IMR-90 (cell line): Measurements from ENCODE around the gene ZNF746. TPM values are rescaled to one million over a fixed set of nuclear protein-coding genes. Genes with fewer than 3 reads are reported as not detected.

Source experiments
- ATAC-seq: fragments of 200-7000 bp; cut with Tn5 transposase; 2 replicates; pipeline ENCODE4 v1.9.1; 2020; ENCODE audit warnings: low read depth, mild to moderate bottlenecking, moderate library complexity
- BruUV-seq: library from RNA; stranded (reverse); fragments of 400-500 nt; replicated peaks from 2 replicates; lab custom pipeline; 2021; lab: Mats Ljungman, UMichigan
- CTCF ChIA-PET: fragments of 300-600 bp; formaldehyde crosslinking; extraction: SDS; loops from one replicate; lab custom pipeline; 2021; ENCODE audit warnings: antibody characterized with exemption; lab: Yijun Ruan, JAX
- POLR2A ChIA-PET: fragments of 300-600 bp; sonication (Branson Sonifier 250); formaldehyde crosslinking; loops from one replicate; lab custom pipeline; 2022; ENCODE audit warnings: antibody characterized with exemption; ENCODE audit not compliant: unreplicated experiment; lab: Charles Lee
- DNase-seq: peaks from one replicate; pipeline ENCODE4 v3.0.0; 2013
- H2AFZ ChIP-seq: replicated peaks from 2 replicates; pipeline ENCODE3; 2013; ENCODE audit warnings: low read length, mild to moderate bottlenecking; ENCODE audit not compliant: poor library complexity
- H2AK5ac ChIP-seq: 2 replicates; pipeline ENCODE4 v1.6.1; 2013; ENCODE audit warnings: low read depth, low read length, inconsistent platforms
- H2AK9ac ChIP-seq: replicated peaks from 2 replicates; pipeline ENCODE3; 2013; ENCODE audit warnings: mild to moderate bottlenecking, low read depth, low read length, moderate library complexity; ENCODE audit not compliant: poor library complexity
- H2BK120ac ChIP-seq: 2 replicates; pipeline ENCODE4 v1.6.1; 2013; ENCODE audit warnings: low read depth, low read length, inconsistent platforms
- H2BK15ac ChIP-seq: 3 replicates; pipeline ENCODE4 v1.6.1; 2013; ENCODE audit warnings: low read depth, low read length, inconsistent platforms
- H2BK20ac ChIP-seq: 2 replicates; pipeline ENCODE4 v1.6.1; 2013; ENCODE audit warnings: low read depth, mild to moderate bottlenecking, inconsistent platforms, low read length, moderate library complexity
- H2BK5ac ChIP-seq: 2 replicates; pipeline ENCODE4 v1.6.1; 2013; ENCODE audit warnings: mild to moderate bottlenecking, low read depth, low read length, inconsistent platforms; ENCODE audit not compliant: poor library complexity, severe bottlenecking
- H3K14ac ChIP-seq: replicated peaks from 2 replicates; pipeline ENCODE4 v1.6.1; 2013; ENCODE audit warnings: low read depth, low read length, inconsistent platforms
- H3K18ac ChIP-seq: 2 replicates; pipeline ENCODE4 v1.6.1; 2013; ENCODE audit warnings: low read depth, low read length, control low read depth
- H3K23ac ChIP-seq: 2 replicates; pipeline ENCODE4 v1.6.1; 2013; ENCODE audit warnings: low read depth, low read length, inconsistent platforms
- H3K27ac ChIP-seq: 2 replicates; pipeline ENCODE4 v1.5.1; 2013; ENCODE audit warnings: mild to moderate bottlenecking, control low read depth, low read length; ENCODE audit not compliant: insufficient read depth
- H3K27me3 ChIP-seq: 2 replicates; pipeline ENCODE4 v1.6.1; 2013; ENCODE audit warnings: low read length; ENCODE audit not compliant: control insufficient read depth, insufficient read depth
- H3K36me3 ChIP-seq: 2 replicates; pipeline ENCODE4 v1.6.1; 2013; ENCODE audit warnings: low read length, mixed read lengths; ENCODE audit not compliant: control insufficient read depth, insufficient read depth
- H3K4ac ChIP-seq: 2 replicates; pipeline ENCODE4 v1.6.1; 2013; ENCODE audit warnings: low read depth, low read length, inconsistent platforms
- H3K4me1 ChIP-seq: 2 replicates; pipeline ENCODE4 v1.6.1; 2013; ENCODE audit warnings: low read length, mixed read lengths; ENCODE audit not compliant: control insufficient read depth, insufficient read depth
- H3K4me2 ChIP-seq: 2 replicates; pipeline ENCODE4 v1.6.1; 2013; ENCODE audit warnings: low read depth, mild to moderate bottlenecking, control low read depth, low read length, moderate library complexity
- H3K4me3 ChIP-seq: 2 replicates; pipeline ENCODE4 v1.5.1; 2013; ENCODE audit warnings: low read depth, mild to moderate bottlenecking, control low read depth, low read length, moderate library complexity; ENCODE audit not compliant: insufficient read depth
- H3K56ac ChIP-seq: 2 replicates; pipeline ENCODE4 v1.6.1; 2013; ENCODE audit warnings: low read length, inconsistent platforms; ENCODE audit not compliant: insufficient read depth; ENCODE audit errors: extremely low read depth
- H3K79me1 ChIP-seq, 2 experiments: 2 replicates each; pipeline ENCODE4 v1.6.1; 2013; ENCODE audit warnings: low read length in 2 of 2, inconsistent platforms in 1 of 2, low read depth in 1 of 2
- H3K9ac ChIP-seq: 2 replicates; pipeline ENCODE4 v1.6.1; 2013; ENCODE audit warnings: low read depth, low read length, control low read depth
- H3K9me1 ChIP-seq: 2 replicates; pipeline ENCODE4 v1.6.1; 2013; ENCODE audit warnings: low read length, inconsistent platforms; ENCODE audit not compliant: insufficient read depth
- H3K9me3 ChIP-seq: 2 replicates; pipeline ENCODE4 v1.6.1; 2013; ENCODE audit warnings: low read length; ENCODE audit not compliant: control insufficient read depth, insufficient read depth
- H4K20me1 ChIP-seq: 2 replicates; pipeline ENCODE4 v1.6.1; 2013; ENCODE audit warnings: low read length, inconsistent platforms; ENCODE audit not compliant: insufficient read depth
- H4K5ac ChIP-seq: 2 replicates; pipeline ENCODE4 v1.6.1; 2013; ENCODE audit warnings: mild to moderate bottlenecking, low read depth, low read length, control low read depth
- H4K8ac ChIP-seq, 2 experiments: 2 replicates each; pipeline ENCODE4 v1.6.1; 2013; ENCODE audit warnings: low read depth in 2 of 2, low read length in 2 of 2, control low read depth in 1 of 2, inconsistent platforms in 1 of 2
- H4K91ac ChIP-seq: 2 replicates; pipeline ENCODE4 v1.6.1; 2013; ENCODE audit warnings: low read depth, low read length, inconsistent platforms; ENCODE audit not compliant: insufficient read depth
- CEBPB ChIP-seq: IDR thresholded peaks from 2 replicates; pipeline ENCODE4 v1.6.1; 2012; ENCODE audit warnings: low read depth, low read length, improper control_type of control experiment
- CHD1 ChIP-seq: IDR thresholded peaks from 2 replicates; pipeline ENCODE4 v1.6.1; 2012; ENCODE audit warnings: low read depth, low read length, improper control_type of control experiment
- CTCF ChIP-seq: conservative IDR thresholded peaks from 2 replicates; pipeline ENCODE4 v1.5.1; 2012; ENCODE audit warnings: mild to moderate bottlenecking, low read depth, low read length, improper control_type of control experiment
- ELK1 ChIP-seq: fragments of 150-350 bp; IDR thresholded peaks from 2 replicates; pipeline ENCODE4 v1.6.1; 2016; ENCODE audit warnings: low read depth, mild to moderate bottlenecking, low read length, moderate library complexity, borderline replicate concordance
- FOS ChIP-seq: fragments of 150-350 bp; IDR thresholded peaks from 2 replicates; pipeline ENCODE4 v1.6.1; 2016; ENCODE audit warnings: low read depth, low read length
- MAFK ChIP-seq: IDR thresholded peaks from 2 replicates; pipeline ENCODE4 v1.6.1; 2012; ENCODE audit warnings: low read depth, low read length, improper control_type of control experiment
- MAZ ChIP-seq: IDR thresholded peaks from 2 replicates; pipeline ENCODE4 v1.6.1; 2012; ENCODE audit warnings: low read depth, mild to moderate bottlenecking, low read length, improper control_type of control experiment, moderate library complexity, borderline replicate concordance
- MXI1 ChIP-seq: IDR thresholded peaks from 2 replicates; pipeline ENCODE4 v1.6.1; 2012; ENCODE audit warnings: low read depth, mild to moderate bottlenecking, low read length, moderate library complexity, borderline replicate concordance
- NFE2L2 ChIP-seq: fragments of 150-350 bp; IDR thresholded peaks from 2 replicates; pipeline ENCODE4 v1.6.1; 2016; ENCODE audit warnings: low read depth, mild to moderate bottlenecking, low read length
- POLR2A ChIP-seq: IDR thresholded peaks from 2 replicates; pipeline ENCODE4 v1.6.1; 2012; ENCODE audit warnings: mild to moderate bottlenecking, low read depth, low read length
- RAD21 ChIP-seq: IDR thresholded peaks from 2 replicates; pipeline ENCODE4 v1.6.1; 2012; ENCODE audit warnings: low read length, improper control_type of control experiment
- RCOR1 ChIP-seq: IDR thresholded peaks from 2 replicates; pipeline ENCODE4 v1.6.1; 2012; ENCODE audit warnings: mild to moderate bottlenecking, low read length, improper control_type of control experiment; ENCODE audit not compliant: insufficient replicate concordance
- RFX5 ChIP-seq: IDR thresholded peaks from 2 replicates; pipeline ENCODE4 v1.8.0; 2012; ENCODE audit warnings: low read depth, mild to moderate bottlenecking, low read length, moderate library complexity
- WGBS, 2 experiments: methylation state at CpG; one replicate each; pipeline versions ENCODE4 v1.1.5 to v1.1.7; 2013; ENCODE audit warnings: missing lambda C conversion rate in 2 of 2; ENCODE audit not compliant: insufficient read length in 1 of 2; ENCODE audit errors: extremely low coverage in 2 of 2; 5-methylcytosine and 5-hydroxymethylcytosine counted together
- dilution Hi-C: fragments of 300-500 bp; cut with HindIII; formaldehyde crosslinking; loops from one replicate; pipeline ENCODE4 v1.14.3; 2018; ENCODE audit warnings: low sequenced_read_pairs; ENCODE audit not compliant: unreplicated experiment
- in situ Hi-C: fragments of 300-500 bp; cut with MboI; formaldehyde crosslinking; loops from 3 replicates; pipeline ENCODE4 v1.14.3; 2019; ENCODE audit warnings: low sequenced_read_pairs, inconsistent platforms, mixed read lengths
- intact Hi-C: fragments of 100-400 bp; cut with micrococcal nuclease; formaldehyde crosslinking; loops from 2 replicates; pipeline ENCODE4 v1.10.0; 2022
- polyA plus RNA-seq, 3 experiments: library from polyadenylated mRNA; depleted of rRNA; stranded (reverse); fragments of >200 nt; gene quantifications; 2 replicates each; pipeline ENCODE4 v1.2.3, GENCODE V29; 2012; ENCODE audit warnings: low replicate concordance in 1 of 3
- total RNA-seq: library from RNA; depleted of rRNA; stranded (reverse); fragments of >200 nt; gene quantifications from 2 replicates; pipeline ENCODE4 v1.2.3, GENCODE V29; 2012

The ZNF746 gene
- total and polyA plus RNA-seq, 2 of the 4 experiments (the other 2 are of a cell fraction), result 6.6 to 8.4 TPM

- H2BK20ac ChIP-seq, result no peak overlapping the region
- no peak overlapping the region for H3K9ac ChIP-seq
- H3K4me2 ChIP-seq, result no peak overlapping the region
- DNase-seq (no peak), ATAC-seq (no peak)
- H3K18ac ChIP-seq, result no peak overlapping the region
- no peak overlapping the region for H2BK120ac ChIP-seq
- no TSS peak for BruUV-seq
- H3K14ac ChIP-seq, result no peak overlapping the region
- H3K27ac ChIP-seq, result no peak overlapping the region
- dilution Hi-C loops (no loop called here), intact Hi-C loops (no loop called here), in situ Hi-C loops (no loop called here)
- no CpG with 5 or more reads among the region's 3 CpGs for WGBS, 2 experiments
- no peak overlapping the region for H4K8ac ChIP-seq
- H3K23ac ChIP-seq, result no peak overlapping the region
- no peaks in the 10 kb centered on the region for H3K4me1 ChIP-seq
- H2AFZ ChIP-seq, result no peak overlapping the region
- no peaks in the 10 kb centered on the region for H3K9me3 ChIP-seq
- no peak overlapping the region for H4K5ac ChIP-seq
- ChIA-PET POLR2A (no interaction called here), CTCF (no interaction called here)
- peaks cover 0 to 23% of the 10 kb centered on the region in 2 experiments; a peak in 2 of 4 replicates for H3K79me1 ChIP-seq
- no peak for TF ChIP-seq RAD21
- TF ChIP-seq MAZ, result no peak
- no peak for TF ChIP-seq CHD1
- TF ChIP-seq RFX5, result no peak
- TF ChIP-seq NFE2L2, result no peak
- no peak for TF ChIP-seq FOS
- no peak for TF ChIP-seq CTCF
- no peak for TF ChIP-seq ELK1
- TF ChIP-seq CEBPB, result no peak
- TF ChIP-seq RCOR1, result no peak
- no peak for TF ChIP-seq MAFK
- TF ChIP-seq MXI1, result no peak
- no peak for TF ChIP-seq POLR2A
- H3K9me1 ChIP-seq, result peaks cover 4% of the 10 kb centered on the region
- H3K27me3 ChIP-seq, result no peaks in the 10 kb centered on the region
- H3K4ac ChIP-seq, result no peak overlapping the region
- H2BK15ac ChIP-seq, result no peak overlapping the region
- no peak overlapping the region for H2AK5ac ChIP-seq
- no peak overlapping the region for H2AK9ac ChIP-seq
- no peaks in the 10 kb centered on the region for H4K20me1 ChIP-seq
- H4K91ac ChIP-seq, result no peak overlapping the region
- H3K56ac ChIP-seq, result no peak overlapping the region
- peaks cover 32% of the 10 kb centered on the region for H3K36me3 ChIP-seq
- no peak overlapping the region for H3K4me3 ChIP-seq
- no peak overlapping the region for H2BK5ac ChIP-seq
Observed at GRCh38 chr7:149442924-149443323, 54.7 kb downstream of the ZNF746 start.
